Measurements from ENCODE around the gene KCNJ6.
"Not testable (repeated sequence)": the region's sequence is repeated elsewhere in the genome, so short reads cannot be mapped to it uniquely, and the experiment has no call there.

- not testable (repeated sequence) for TF ChIP-seq POLR2AphosphoS5, CTCF, EP300 (IDR thresholded peaks at IDR 0.05)
These were observed 269.5 kb downstream of the KCNJ6 start for GRCh38 chr21:37646761-37647160.
